Activated naive CD4-positive, alpha-beta T cell treated with anti-CD3 and anti-CD28 coated beads, Interleukin-2, amount 10 ng/mL, durations not matched to agents 7 days and 5 days (primary cell): ENCODE measurements around the gene B4GALNT4.
"Not testable (repeated sequence)": the region's sequence is repeated elsewhere in the genome, so short reads cannot be mapped to it uniquely, and the experiment has no call there.

ENCODE experiments used
- CTCF ChIA-PET: fragments of 350-600 bp; sonication (Branson Sonifier 250); formaldehyde crosslinking; loops from one replicate; lab custom pipeline; 2021; ENCODE audit warnings: antibody characterized with exemption; lab: Charles Lee
- DNase-seq: peaks from one replicate; pipeline ENCODE4 v3.0.0-alpha.2; 2020
- H3K27ac Mint-ChIP-seq: one replicate; pipeline ENCODE4 v1.8.0; 2021; ENCODE audit warnings: mild to moderate bottlenecking, moderate library complexity, mixed read lengths
- H3K27me3 Mint-ChIP-seq: one replicate; pipeline ENCODE4 v1.8.0; 2021; ENCODE audit warnings: mild to moderate bottlenecking, mixed read lengths
- H3K36me3 Mint-ChIP-seq: one replicate; pipeline ENCODE4 v1.8.0; 2021; ENCODE audit warnings: mixed read lengths
- H3K4me1 Mint-ChIP-seq: one replicate; pipeline ENCODE4 v1.8.0; 2021; ENCODE audit warnings: mixed read lengths
- H3K4me3 Mint-ChIP-seq: one replicate; pipeline ENCODE4 v1.8.0; 2021; ENCODE audit warnings: mild to moderate bottlenecking, moderate library complexity, mixed read lengths
- H3K9me3 Mint-ChIP-seq: one replicate; pipeline ENCODE4 v1.8.0; 2021; ENCODE audit warnings: mixed read lengths

Gene B4GALNT4

GRCh38 chr11:342328-342727, 27.0 kb upstream of the B4GALNT4 start:
- no peak for DNase-seq
- CTCF ChIA-PET: interaction anchor here (1.3 kb wide), 1 partner anchor 13 kb away, joined by 5 read pairs; no protein-coding TSS in a partner anchor
- no peak overlapping the region for H3K4me3 Mint-ChIP-seq
- peaks cover 3% of the 10 kb centered on the region for H3K36me3 Mint-ChIP-seq
- H3K27ac Mint-ChIP-seq: no peak overlapping the region
- H3K4me1 Mint-ChIP-seq: peaks cover 19% of the 10 kb centered on the region
- peaks cover 24% of the 10 kb centered on the region for H3K27me3 Mint-ChIP-seq
- H3K9me3 Mint-ChIP-seq: no peaks in the 10 kb centered on the region

DNA sequence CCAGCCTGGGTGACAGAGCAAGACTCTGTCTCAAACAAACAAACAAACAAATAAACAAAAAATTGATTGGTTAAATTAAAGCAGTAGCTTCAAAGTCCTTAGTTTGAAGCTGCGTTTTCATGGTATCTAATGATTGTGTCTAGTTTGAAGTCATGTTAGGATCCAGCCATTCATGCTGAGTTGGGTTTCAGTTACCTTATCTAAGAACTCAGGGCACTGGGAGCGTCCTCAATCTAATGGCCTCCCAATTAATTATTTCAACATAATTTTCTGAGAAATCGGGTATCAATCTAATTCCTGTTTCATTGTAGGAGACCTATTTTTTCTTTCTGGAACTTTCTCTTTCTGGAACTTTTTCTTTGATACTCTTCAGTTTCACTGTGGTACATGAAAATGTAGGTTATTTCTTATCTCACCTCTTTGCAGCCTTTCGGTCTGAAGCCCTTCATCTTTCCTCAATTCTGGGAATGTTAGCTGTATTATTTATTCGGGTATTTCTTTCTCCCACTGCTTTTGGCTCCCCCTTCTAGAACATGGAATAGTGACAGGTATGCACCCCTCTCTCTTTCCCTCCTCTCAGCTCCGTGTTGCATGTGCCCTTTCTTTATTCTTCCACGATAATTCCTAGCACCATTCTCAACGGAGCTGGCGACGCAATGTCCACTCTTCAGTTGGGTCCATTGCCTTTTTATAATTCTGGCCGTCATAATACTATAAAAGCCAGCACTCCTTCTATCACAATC, 24.3 kb upstream of the B4GALNT4 start:
- Mint-ChIP-seq H3K9me3 (no peaks in the 10 kb centered on the region), H3K4me1 (peaks cover 17% of the 10 kb centered on the region), H3K36me3 (peaks cover 3% of the 10 kb centered on the region), H3K27ac (no peak overlapping the region), H3K27me3 (peaks cover 43% of the 10 kb centered on the region), H3K4me3 (no peak overlapping the region)
- CTCF ChIA-PET: no interaction called here
- DNase-seq: no peak

DNA sequence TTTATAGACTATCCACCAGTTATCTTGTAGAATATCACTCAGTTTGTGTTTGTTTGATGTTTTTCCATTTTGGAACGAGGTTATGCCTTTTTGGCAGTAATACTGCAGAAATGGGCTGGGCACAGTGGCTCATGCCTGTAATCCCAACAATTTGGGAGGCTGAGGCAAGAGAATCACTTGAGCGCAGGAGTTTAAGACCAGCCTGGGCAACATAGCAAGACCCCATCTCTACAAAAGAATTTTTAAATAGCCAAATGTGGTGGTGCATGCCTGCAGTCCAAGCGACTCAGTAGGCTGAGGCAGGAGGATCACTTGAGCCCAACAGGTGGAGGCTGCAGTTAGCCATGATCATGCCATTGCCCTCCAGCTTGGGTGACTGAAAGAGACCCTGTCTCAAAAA, 22.8 kb upstream of the B4GALNT4 start:
- H3K36me3 Mint-ChIP-seq: peaks cover 2% of the 10 kb centered on the region
- H3K9me3 Mint-ChIP-seq: no peaks in the 10 kb centered on the region
- peaks cover 43% of the 10 kb centered on the region for H3K27me3 Mint-ChIP-seq
- CTCF ChIA-PET: no interaction called here
- H3K27ac Mint-ChIP-seq: no peak overlapping the region
- DNase-seq: no peak
- H3K4me1 Mint-ChIP-seq: peaks cover 20% of the 10 kb centered on the region
- H3K4me3 Mint-ChIP-seq: no peak overlapping the region

DNA sequence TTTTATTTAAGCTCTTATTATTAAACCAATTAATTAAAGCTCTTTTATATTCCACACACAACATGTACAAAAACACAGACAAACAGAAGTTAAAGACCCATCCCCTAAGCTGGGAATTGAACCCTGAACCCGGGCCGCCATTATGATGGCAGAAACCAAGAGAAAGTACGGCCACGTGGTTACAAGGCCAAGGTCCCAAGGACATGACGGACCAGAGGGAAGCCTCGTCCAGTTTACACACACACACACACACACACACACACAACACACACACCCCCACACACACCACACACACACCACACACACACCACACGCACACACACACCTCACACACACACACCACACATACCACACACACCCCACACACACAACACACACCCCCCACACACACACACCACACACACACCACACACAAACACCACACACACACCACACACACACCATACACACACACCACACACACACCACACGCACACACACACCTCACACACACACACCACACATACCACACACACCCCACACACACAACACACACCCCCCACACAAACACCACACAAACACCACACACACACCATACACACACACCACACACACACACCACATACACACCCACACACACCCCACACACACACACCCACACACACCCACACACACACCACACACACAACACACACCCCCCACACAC, 19.9 kb upstream of the B4GALNT4 start:
- not testable (repeated sequence) for H3K36me3 Mint-ChIP-seq, H3K27ac Mint-ChIP-seq, H3K9me3 Mint-ChIP-seq, H3K4me3 Mint-ChIP-seq
- Mint-ChIP-seq H3K27me3 (peaks cover 41% of the 10 kb centered on the region), H3K4me1 (peaks cover 37% of the 10 kb centered on the region)
- DNase-seq: peak; percentile 13
- CTCF ChIA-PET: interaction anchor here (0.9 to 1.3 kb wide), 3 partner anchors 10 to 20 kb away, joined by 3 to 5 read pairs (median 5); no protein-coding TSS in a partner anchor

GRCh38 chr11:350033-350722, 19.1 kb upstream of the B4GALNT4 start:
- peaks cover 41% of the 10 kb centered on the region for H3K27me3 Mint-ChIP-seq
- CTCF ChIA-PET, H3K36me3 Mint-ChIP-seq, H3K9me3 Mint-ChIP-seq, H3K4me3 Mint-ChIP-seq, H3K27ac Mint-ChIP-seq: not testable (repeated sequence)
- H3K4me1 Mint-ChIP-seq: peaks cover 44% of the 10 kb centered on the region
- peak; percentile 3 for DNase-seq

DNA sequence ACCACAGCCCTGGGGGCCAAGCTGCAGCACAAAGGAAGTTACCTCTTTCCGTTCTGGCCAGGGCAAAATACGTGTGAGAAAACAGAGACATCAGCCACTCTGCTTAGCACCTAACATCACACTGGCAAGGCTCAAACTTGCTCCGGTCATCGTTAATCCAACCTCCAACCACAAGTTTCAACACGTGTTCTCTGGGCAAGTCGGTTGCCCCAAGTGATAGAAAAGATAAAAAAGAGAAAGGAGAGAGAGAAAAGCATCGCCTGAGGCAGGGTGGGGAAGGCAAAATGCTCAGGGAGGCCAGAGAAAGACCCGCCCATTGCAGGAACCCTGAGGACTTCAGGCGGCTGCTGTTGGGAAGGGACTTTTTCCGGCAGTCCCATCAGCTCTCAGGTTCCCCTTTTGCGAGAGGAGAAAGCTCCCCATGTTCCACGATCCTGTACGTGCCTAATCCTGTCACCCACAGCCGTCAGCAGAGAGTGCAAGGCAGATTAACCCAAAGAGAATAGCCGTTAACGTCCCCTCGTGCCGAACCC, 18.5 kb upstream of the B4GALNT4 start:
- no peak overlapping the region for H3K4me3 Mint-ChIP-seq
- CTCF ChIA-PET: no interaction called here
- no peaks in the 10 kb centered on the region for H3K9me3 Mint-ChIP-seq
- no peaks in the 10 kb centered on the region for H3K36me3 Mint-ChIP-seq
- peaks cover 41% of the 10 kb centered on the region for H3K27me3 Mint-ChIP-seq
- H3K4me1 Mint-ChIP-seq: peaks cover 48% of the 10 kb centered on the region
- DNase-seq: peak; percentile 18
- no peak overlapping the region for H3K27ac Mint-ChIP-seq

GRCh38 chr11:351411-351810, 17.9 kb upstream of the B4GALNT4 start:
- Mint-ChIP-seq H3K4me1 (peaks cover 48% of the 10 kb centered on the region), H3K27ac (peak overlapping the region; percentile 55), H3K27me3 (peaks cover 41% of the 10 kb centered on the region), H3K4me3 (no peak overlapping the region), H3K36me3 (no peaks in the 10 kb centered on the region), H3K9me3 (no peaks in the 10 kb centered on the region)
- CTCF ChIA-PET: no interaction called here
- DNase-seq: no peak

GRCh38 chr11:352456-353031, 16.8 kb upstream of the B4GALNT4 start:
- peak overlapping the region; percentile 15 for H3K27ac Mint-ChIP-seq
- CTCF ChIA-PET: interaction anchor here (0.9 kb wide), 1 partner anchor 13 kb away, joined by 3 read pairs; no protein-coding TSS in a partner anchor
- H3K36me3 Mint-ChIP-seq: no peaks in the 10 kb centered on the region
- peak; percentile 17 for DNase-seq
- H3K27me3 Mint-ChIP-seq: peaks cover 37% of the 10 kb centered on the region
- H3K9me3 Mint-ChIP-seq: no peaks in the 10 kb centered on the region
- peaks cover 48% of the 10 kb centered on the region for H3K4me1 Mint-ChIP-seq
- no peak overlapping the region for H3K4me3 Mint-ChIP-seq

GRCh38 chr11:353179-353873, 16.0 kb upstream of the B4GALNT4 start:
- peak; percentile 17 for DNase-seq
- H3K4me3 Mint-ChIP-seq: peak overlapping the region; percentile 25
- no peaks in the 10 kb centered on the region for H3K36me3 Mint-ChIP-seq
- H3K27me3 Mint-ChIP-seq: peaks cover 29% of the 10 kb centered on the region
- CTCF ChIA-PET: interaction anchor here (0.9 kb wide), 1 partner anchor 13 kb away, joined by 3 read pairs; no protein-coding TSS in a partner anchor
- no peaks in the 10 kb centered on the region for H3K9me3 Mint-ChIP-seq
- no peak overlapping the region for H3K27ac Mint-ChIP-seq
- H3K4me1 Mint-ChIP-seq: peaks cover 48% of the 10 kb centered on the region

- peaks cover 36% of the 10 kb centered on the region for H3K27me3 Mint-ChIP-seq
- H3K4me1 Mint-ChIP-seq: peaks cover 41% of the 10 kb centered on the region
- peak overlapping the region; percentile 94 for H3K27ac Mint-ChIP-seq
- H3K4me3 Mint-ChIP-seq: peak overlapping the region; percentile 80
- CTCF ChIA-PET: interaction anchor here (0.7 to 2.5 kb wide), 11 partner anchors 13 to 105 kb away, joined by 3 to 16 read pairs (median 4); partner anchors contain the start of gene IFITM2
- peak; percentile 93 for DNase-seq
- peaks cover 1% of the 10 kb centered on the region for H3K36me3 Mint-ChIP-seq
- peaks cover 2% of the 10 kb centered on the region for H3K9me3 Mint-ChIP-seq
Observed at GRCh38 chr11:355581-356458, 13.5 kb upstream of the B4GALNT4 start.

GRCh38 chr11:356610-357009, 12.7 kb upstream of the B4GALNT4 start:
- peaks cover 29% of the 10 kb centered on the region for H3K27me3 Mint-ChIP-seq

DNA sequence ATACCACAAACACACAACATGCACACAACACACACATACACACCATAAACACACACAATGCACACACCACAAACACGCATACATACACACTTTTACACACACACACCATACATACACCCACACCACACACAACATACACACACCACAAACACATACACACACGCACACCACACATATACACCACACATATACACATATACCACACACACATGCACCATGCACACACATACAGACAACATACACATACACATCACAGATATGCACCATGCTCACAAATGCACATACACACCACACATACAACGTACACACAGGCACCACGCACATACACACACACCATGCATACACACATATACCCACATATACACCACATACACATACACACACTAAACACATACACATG, 11.7 kb upstream of the B4GALNT4 start:
- DNase-seq: no peak
- Mint-ChIP-seq H3K27me3 (peaks cover 26% of the 10 kb centered on the region), H3K4me1 (peaks cover 27% of the 10 kb centered on the region), H3K4me3 (no peak overlapping the region), H3K27ac (no peak overlapping the region), H3K9me3 (peaks cover 6% of the 10 kb centered on the region), H3K36me3 (peaks cover 1% of the 10 kb centered on the region)
- CTCF ChIA-PET: no interaction called here

More at GRCh38 chr11:356610-357009, 12.7 kb upstream of the B4GALNT4 start:
- H3K4me3 Mint-ChIP-seq: no peak overlapping the region
- no peak overlapping the region for H3K27ac Mint-ChIP-seq
- CTCF ChIA-PET: interaction anchor here (2.5 kb wide), 1 partner anchor 50 kb away, joined by 16 read pairs; no protein-coding TSS in a partner anchor
- peaks cover 33% of the 10 kb centered on the region for H3K4me1 Mint-ChIP-seq
- H3K36me3 Mint-ChIP-seq: peaks cover 1% of the 10 kb centered on the region
- peak; percentile 2 for DNase-seq
- peaks cover 6% of the 10 kb centered on the region for H3K9me3 Mint-ChIP-seq
